K562 (cell line): Measurements from ENCODE around the gene SMAD7. TPM values are rescaled to one million over a fixed set of nuclear protein-coding genes. Genes with fewer than 3 reads are reported as not detected.
A peak's percentile ranks its signal among the peaks of the same experiment; 100 is the strongest.

ENCODE experiments used
- ATF3 ChIP-seq, 2 experiments: fragments of 450-650 bp in 1 of 2; sonication (generic) in 1 of 2; formaldehyde crosslinking in 1 of 2; IDR thresholded peaks in 1 of 2; conservative IDR thresholded peaks in 1 of 2; 2 replicates each; pipeline versions ENCODE4 v1.6.1 to v1.8.1; 2016 to 2023; ENCODE audit warnings: mild to moderate bottlenecking in 2 of 2, moderate library complexity in 2 of 2, inconsistent platforms in 1 of 2, missing genetic modification reagents in 1 of 2
- CREB3 ChIP-seq: fragments of 450-650 bp; conservative IDR thresholded peaks from 2 replicates; pipeline ENCODE4 v1.6.1; 2016; ENCODE audit warnings: missing genetic modification characterization, low read depth, mild to moderate bottlenecking, missing compliant biosample characterization, moderate library complexity
- MGA ChIP-seq: fragments of 450-650 bp; IDR thresholded peaks from 2 replicates; pipeline ENCODE4 v1.6.1; 2016; ENCODE audit warnings: mild to moderate bottlenecking, moderate library complexity
- MTA2 ChIP-seq: fragments of 450-650 bp; IDR thresholded peaks from 2 replicates; pipeline ENCODE4 v1.6.1; 2016; ENCODE audit warnings: low read depth
- PREB ChIP-seq: sonication (generic); formaldehyde crosslinking; IDR thresholded peaks from 2 replicates; pipeline ENCODE4 v1.8.1; 2023; ENCODE audit warnings: mild to moderate bottlenecking, missing genetic modification reagents
- ZNF24 ChIP-seq: fragments of 450-650 bp; IDR thresholded peaks from 2 replicates; pipeline ENCODE4 v1.6.1; 2016
- polyA plus RNA-seq, 8 experiments: library from polyadenylated mRNA; depleted of rRNA in 4 of 8; stranded (reverse) in 5 of 8; unstranded in 3 of 8; fragments of >200 nt; fragmentation: Nextera tagmentation in 2 of 8; fragmentation: Illumina TruSeq in 1 of 8; extraction: Ambion mirVana in 2 of 8; extraction: Trizol in 1 of 8; gene quantifications; 2 replicates each; pipeline versions ENCODE4 v1.2.1 to v1.2.3, GENCODE V29; 2011 to 2014; ENCODE audit warnings: inconsistent platforms in 1 of 8, missing spikeins in 1 of 8
- total RNA-seq, 7 experiments: library from RNA; depleted of rRNA in 6 of 7; stranded (reverse); fragments of >200 nt in 6 of 7; fragmentation: Illumina TruSeq in 2 of 7; extraction: Trizol in 2 of 7; gene quantifications; 2 replicates each; pipeline versions ENCODE4 v1.2.1 to v1.2.3, GENCODE V29; 2011 to 2021; ENCODE audit warnings: low replicate concordance in 1 of 7
- TF ChIP-seq, protein P1 (sequence below): fragments of 450-650 bp; IDR thresholded peaks from one replicate; pipeline ENCODE4 v1.6.1; 2018; ENCODE audit warnings: mild to moderate bottlenecking, moderate library complexity; ENCODE audit not compliant: partially characterized antibody
- TF ChIP-seq, protein P2 (sequence below): fragments of 250-450 bp; sonication (Bioruptor Pico); IDR thresholded peaks from 2 replicates; pipeline ENCODE4 v1.8.0; 2021; ENCODE audit warnings: mild to moderate bottlenecking, moderate library complexity

Gene SMAD7
- total and polyA plus RNA-seq, 9 of the 15 experiments (the other 6 are each of a cell fraction or from before 2014, with no cell fraction given): 0.13 to 3.0 (median 1.6) TPM

DNA sequence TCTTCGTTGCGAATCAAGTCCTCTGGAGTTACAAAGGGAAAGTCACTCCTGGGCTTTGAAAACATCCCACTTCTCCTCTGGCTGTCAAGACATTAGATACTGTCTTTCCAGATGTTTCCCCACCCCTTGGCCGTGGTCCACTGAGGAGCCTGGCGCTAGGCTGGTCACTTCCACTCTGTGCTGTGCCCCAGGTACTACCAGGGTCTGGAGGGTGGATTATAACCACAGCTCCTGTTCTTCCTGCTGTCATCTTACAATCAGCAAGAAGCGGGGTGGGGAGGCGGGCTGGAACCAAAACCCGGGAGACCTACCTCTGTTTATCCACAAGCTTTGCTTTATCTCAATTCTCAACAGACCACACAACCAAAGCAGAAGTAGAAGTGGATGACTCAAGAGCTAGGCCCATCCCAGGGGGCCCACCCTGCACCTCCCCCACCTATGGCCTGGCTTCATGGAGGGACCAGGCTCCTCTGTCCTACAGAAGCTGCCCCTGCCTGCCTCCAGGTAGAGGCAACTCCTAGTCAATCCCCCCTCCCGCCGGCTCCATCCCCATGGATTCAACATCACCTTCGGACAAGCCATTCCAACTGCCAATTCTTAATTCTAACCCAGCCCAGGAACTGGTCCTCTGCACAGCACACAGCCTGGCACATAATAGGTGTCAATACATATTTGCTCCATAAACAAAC, 17.8 kb downstream of the SMAD7 start (continued):
- TF ChIP-seq MGA: no peak
- peak; percentile 63; the same call in 1 of the 2 replicates for TF ChIP-seq ATF3 (IDR thresholded peaks at IDR 0.05)
- peak; percentile 59; the same call in 1 of the 2 replicates for TF ChIP-seq ATF3 (CRISPR knock-in tag; conservative IDR thresholded peaks at IDR 0.05)
- TF ChIP-seq ZNF24: no peak
- TF ChIP-seq, protein P1, sequence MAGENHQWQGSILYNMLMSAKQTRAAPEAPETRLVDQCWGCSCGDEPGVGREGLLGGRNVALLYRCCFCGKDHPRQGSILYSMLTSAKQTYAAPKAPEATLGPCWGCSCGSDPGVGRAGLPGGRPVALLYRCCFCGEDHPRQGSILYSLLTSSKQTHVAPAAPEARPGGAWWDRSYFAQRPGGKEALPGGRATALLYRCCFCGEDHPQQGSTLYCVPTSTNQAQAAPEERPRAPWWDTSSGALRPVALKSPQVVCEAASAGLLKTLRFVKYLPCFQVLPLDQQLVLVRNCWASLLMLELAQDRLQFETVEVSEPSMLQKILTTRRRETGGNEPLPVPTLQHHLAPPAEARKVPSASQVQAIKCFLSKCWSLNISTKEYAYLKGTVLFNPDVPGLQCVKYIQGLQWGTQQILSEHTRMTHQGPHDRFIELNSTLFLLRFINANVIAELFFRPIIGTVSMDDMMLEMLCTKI: no peak
- no peak for TF ChIP-seq MTA2
- peak; percentile 60; the same call in 1 of the 2 replicates for TF ChIP-seq PREB (CRISPR knock-in tag)
- TF ChIP-seq CREB3 (tag): no peak
- TF ChIP-seq, protein P2, sequence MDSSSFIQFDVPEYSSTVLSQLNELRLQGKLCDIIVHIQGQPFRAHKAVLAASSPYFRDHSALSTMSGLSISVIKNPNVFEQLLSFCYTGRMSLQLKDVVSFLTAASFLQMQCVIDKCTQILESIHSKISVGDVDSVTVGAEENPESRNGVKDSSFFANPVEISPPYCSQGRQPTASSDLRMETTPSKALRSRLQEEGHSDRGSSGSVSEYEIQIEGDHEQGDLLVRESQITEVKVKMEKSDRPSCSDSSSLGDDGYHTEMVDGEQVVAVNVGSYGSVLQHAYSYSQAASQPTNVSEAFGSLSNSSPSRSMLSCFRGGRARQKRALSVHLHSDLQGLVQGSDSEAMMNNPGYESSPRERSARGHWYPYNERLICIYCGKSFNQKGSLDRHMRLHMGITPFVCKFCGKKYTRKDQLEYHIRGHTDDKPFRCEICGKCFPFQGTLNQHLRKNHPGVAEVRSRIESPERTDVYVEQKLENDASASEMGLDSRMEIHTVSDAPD (CRISPR knock-in tag): no peak
